Thyroid gland (tissue), 4 donors: ENCODE data around the gene SNX9.

ENCODE experiments used
- CTCF ChIP-seq, 6 experiments: fragments of 200-600 bp in 3 of 6; fragments of 450-650 bp in 3 of 6; sonication (generic) in 3 of 6; IDR thresholded peaks; one replicate each; pipeline ENCODE4 v1.5.1; 2016 to 2019; ENCODE audit warnings: antibody characterized with exemption in 6 of 6, mild to moderate bottlenecking in 2 of 6, inconsistent platforms in 1 of 6, moderate library complexity in 1 of 6
- POLR2A ChIP-seq, 2 donors: fragments of 450-650 bp; IDR thresholded peaks; one replicate each; pipeline ENCODE4 v1.6.1; 2017; ENCODE audit warnings: antibody characterized with exemption in 2 of 2, mild to moderate bottlenecking in 2 of 2, moderate library complexity in 1 of 2

DNA sequence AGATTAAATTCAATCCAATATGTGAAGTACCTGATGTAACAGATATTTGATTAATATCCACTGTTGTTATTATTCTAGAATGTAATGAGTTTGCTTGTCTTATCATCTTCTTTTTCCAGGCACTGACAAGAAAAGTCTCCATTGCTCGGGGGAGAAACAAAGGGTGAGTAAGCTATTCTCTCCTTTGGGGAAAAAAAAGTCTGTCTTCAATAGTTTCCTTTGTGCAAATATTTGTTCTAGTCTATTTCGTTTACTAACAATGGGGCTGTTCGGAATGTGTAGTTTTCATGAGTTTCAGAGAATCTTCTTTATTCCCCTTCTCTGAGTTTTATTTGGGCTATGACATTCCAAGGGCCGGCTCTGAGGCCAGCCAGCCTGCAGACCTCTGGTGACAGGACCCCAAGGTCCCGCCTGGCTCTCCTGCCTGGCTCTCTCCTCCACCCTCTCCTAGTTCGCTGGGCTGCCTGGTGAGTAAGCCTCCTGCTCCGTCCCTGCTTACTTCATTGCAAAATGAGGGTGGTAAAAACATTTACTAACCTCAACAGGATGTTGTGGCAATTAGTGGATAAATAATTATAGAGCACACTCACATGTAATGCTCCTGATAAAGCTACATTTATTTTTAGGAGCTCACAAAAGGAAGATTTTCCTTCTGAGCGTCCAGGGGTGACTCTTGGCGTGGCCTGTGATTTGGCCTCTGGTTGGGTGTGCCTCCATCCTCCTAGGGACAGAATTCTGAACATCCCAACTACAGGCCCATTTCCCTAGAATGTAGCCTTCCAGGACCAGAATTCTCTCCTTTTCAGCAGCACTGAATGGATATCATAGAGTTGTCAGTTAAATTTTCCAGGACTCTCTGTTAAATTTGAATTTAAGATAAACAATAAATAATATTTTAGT lies 43.1 kb upstream of the SNX9 start:
- TF ChIP-seq POLR2A (IDR thresholded peaks at IDR 0.05), result no peak
- no peak for TF ChIP-seq CTCF (IDR thresholded peaks at IDR 0.05)
